Adrenal gland (tissue), 12 donors: ENCODE measurements around the gene ALDH3A2. TPM values are rescaled to one million over a fixed set of nuclear protein-coding genes. Genes with fewer than 3 reads are reported as not detected.

Experiments used
- DNase-seq, 7 donors: peaks; one replicate each; pipeline ENCODE4 v3.0.0-alpha.2; 2019 to 2020
- H3K27ac ChIP-seq, 5 donors: fragments of 200-600 bp; sonication (generic) in 4 of 5; 1 replicate in 3 of 5; 2 replicates in 2 of 5; pipeline versions ENCODE4 v1.5.1 to v1.8.0; 2016 to 2020; ENCODE audit warnings: mild to moderate bottlenecking in 1 of 5
- H3K27me3 ChIP-seq: fragments of 200-600 bp; 2 replicates; pipeline ENCODE4 v1.8.0; 2021
- H3K36me3 ChIP-seq, 2 donors: fragments of 200-600 bp; replicated peaks in 1 of 2; 1 replicate in 1 of 2; 2 replicates in 1 of 2; pipeline versions ENCODE4 v1.5.1 to v1.8.0; 2018 to 2022
- H3K4me1 ChIP-seq, 2 donors: fragments of 200-600 bp; replicated peaks in 1 of 2; 1 replicate in 1 of 2; 2 replicates in 1 of 2; pipeline versions ENCODE4 v1.5.1 to v1.8.0; 2018 to 2021
- H3K4me3 ChIP-seq, 4 donors: fragments of 200-600 bp; sonication (generic) in 3 of 4; one replicate each; pipeline ENCODE4 v1.5.1; 2016 to 2018
- H3K9me3 ChIP-seq, 3 donors: fragments of 200-600 bp; sonication (generic) in 1 of 3; replicated peaks in 1 of 3; 1 replicate in 2 of 3; 2 replicates in 1 of 3; pipeline versions ENCODE4 v1.5.1 to v1.8.0; 2016 to 2021
- CTCF ChIP-seq, 6 experiments: fragments of 450-650 bp in 4 of 6; fragments of 200-600 bp in 2 of 6; sonication (generic) in 1 of 6; IDR thresholded peaks; 1 replicate in 5 of 6; 2 replicates in 1 of 6; pipeline versions ENCODE4 v1.5.1 to v1.8.0; 2016 to 2021; ENCODE audit warnings: antibody characterized with exemption in 6 of 6, mild to moderate bottlenecking in 2 of 6, moderate library complexity in 1 of 6
- POLR2A ChIP-seq, 2 donors: fragments of 450-650 bp; IDR thresholded peaks; one replicate each; pipeline ENCODE4 v1.6.1; 2017; ENCODE audit warnings: antibody characterized with exemption in 2 of 2, mild to moderate bottlenecking in 2 of 2, moderate library complexity in 1 of 2
- WGBS, 4 donors: extraction: QIAGEN DNeasy Blood & Tissue Kit in 2 of 4; methylation state at CpG; one replicate each; pipeline versions ENCODE4 v1.1.5 to v1.1.7; 2013 to 2017; 5-methylcytosine and 5-hydroxymethylcytosine counted together
- intact Hi-C, 2 donors: fragments of 100-400 bp; cut with DNase I; formaldehyde crosslinking; loops; one replicate each; pipeline versions ENCODE4 v1.14.1 to v1.15.0; 2022 to 2023
- polyA plus RNA-seq, 3 donors: library from polyadenylated mRNA; stranded (reverse); fragments of 200-250 nt in 2 of 3; fragments of 350-450 nt in 1 of 3; fragmentation: Illumina TruSeq in 1 of 3; extraction: RNeasy Lipid Tissue Mini Kit (QIAGEN cat#74804) in 1 of 3; gene quantifications; one replicate each; pipeline ENCODE4 v1.2.3, GENCODE V29; 2013 to 2014
- total RNA-seq, 9 donors: library from RNA; depleted of rRNA in 4 of 9; stranded (reverse); fragments of >200 nt in 4 of 9; fragments of 120-200 nt in 1 of 9; fragmentation: NEBNext Ultra II Directional in 1 of 9; extraction: Animal tissue kit (Norgen Biotek cat#: 25700) in 1 of 9; gene quantifications; one replicate each; pipeline versions ENCODE4 v1.1.0 to v1.2.4, GENCODE V29; 2013 to 2023
- donor health status: healthy with polysubstance abuse.
- donor health status: Bipolar disorder and iron deficiency.
- donor health status: DM: yes; HTN: yes; CAD: no.
- donor health status: DM: no; HTN: no; CAD: no.
- donor health status: DM: no; HTN: no; CAD: no.
- donor health status: DM: yes; HTN: yes; CAD: no.

The ALDH3A2 gene
- total and polyA plus RNA-seq, 12 donors, result 99.1 to 1,009 (median 444) TPM

GRCh38 chr17:19630035-19630434, 18.5 kb upstream of the ALDH3A2 start:
- intact Hi-C loops, result no loop called here
- 74 to 89% (median 82%) methylated on average over 4 of the region's 4 CpGs for WGBS, 4 donors
- H3K27ac ChIP-seq, result no peak overlapping the region
- H3K9me3 ChIP-seq, result no peaks in the 10 kb centered on the region
- TF ChIP-seq POLR2A (IDR thresholded peaks at IDR 0.05) (no peak), CTCF (IDR thresholded peaks at IDR 0.05) (no peak)
- no peaks in the 10 kb centered on the region for H3K36me3 ChIP-seq
- no peak for DNase-seq
- no peaks in the 10 kb centered on the region for H3K27me3 ChIP-seq
- H3K4me1 ChIP-seq, result peaks cover 0 to 3% of the 10 kb centered on the region in 2 donors
- no peak overlapping the region for H3K4me3 ChIP-seq

- Histone ChIP-seq H3K4me1 (peaks cover 0 to 6% of the 10 kb centered on the region in 2 donors), H3K27me3 (no peaks in the 10 kb centered on the region), H3K36me3 (no peaks in the 10 kb centered on the region), H3K4me3 (no peak overlapping the region), H3K27ac (no peak overlapping the region), H3K9me3 (no peaks in the 10 kb centered on the region)
- no peak for DNase-seq
- WGBS, 4 donors, result 94 to 100% (median 96%) methylated on average over 1 of the region's 1 CpG
- intact Hi-C loops, result no loop called here
- TF ChIP-seq CTCF (IDR thresholded peaks at IDR 0.05), result no peak
- no peak for TF ChIP-seq POLR2A (IDR thresholded peaks at IDR 0.05)
Observed at GRCh38 chr17:19630661-19631060, 17.9 kb upstream of the ALDH3A2 start.

- 56 to 67% (median 60%) methylated on average over 2 of the region's 2 CpGs for WGBS, 4 donors
- Histone ChIP-seq H3K9me3 (no peaks in the 10 kb centered on the region), H3K36me3 (no peaks in the 10 kb centered on the region), H3K27me3 (no peaks in the 10 kb centered on the region), H3K4me3 (no peak overlapping the region), H3K4me1 (peaks cover 0 to 6% of the 10 kb centered on the region in 2 donors), H3K27ac (no peak overlapping the region)
- no peak for DNase-seq
- intact Hi-C loops, result no loop called here
- TF ChIP-seq POLR2A (IDR thresholded peaks at IDR 0.05) (no peak), CTCF (IDR thresholded peaks at IDR 0.05) (no peak)
Observed at GRCh38 chr17:19631905-19632304, 16.6 kb upstream of the ALDH3A2 start.

GRCh38 chr17:19641687-19642372, 6.7 kb upstream of the ALDH3A2 start:
- peaks cover 13 to 41% of the 10 kb centered on the region in 2 donors for H3K4me1 ChIP-seq
- no peak for TF ChIP-seq CTCF (IDR thresholded peaks at IDR 0.05)
- H3K27me3 ChIP-seq, result no peaks in the 10 kb centered on the region
- no peak for DNase-seq
- H3K27ac ChIP-seq, result peak overlapping the region in 1 of 5 donors; percentile 2
- intact Hi-C loops, result loop anchor here in 1 of 2 donors (10.0 kb wide), 1 partner anchor 67 kb away; no protein-coding TSS in a partner anchor
- H3K36me3 ChIP-seq, result no peaks in the 10 kb centered on the region
- no peak overlapping the region for H3K4me3 ChIP-seq
- WGBS, 4 donors, result 70 to 76% (median 73%) methylated on average over 4 of the region's 4 CpGs
- H3K9me3 ChIP-seq, result no peaks in the 10 kb centered on the region
